Psoas muscle (tissue), 8 donors: ENCODE results near the gene DSG1. TPM values are rescaled to one million over a fixed set of nuclear protein-coding genes. Genes with fewer than 3 reads are reported as not detected.

Source experiments
- ATAC-seq, 4 donors: fragments of 200-7000 bp; cut with Tn5 transposase; one replicate each; pipeline ENCODE4 v1.9.1; 2020; ENCODE audit warnings: moderate library complexity in 3 of 4, mild to moderate bottlenecking in 2 of 4
- DNase-seq, 2 donors: peaks; one replicate each; pipeline ENCODE4 v3.0.0-alpha.2; 2020
- H3K27ac ChIP-seq: fragments of 200-600 bp; one replicate; pipeline ENCODE4 v1.8.0; 2022
- H3K27me3 ChIP-seq, 3 donors: fragments of 200-600 bp in 1 of 3; one replicate each; pipeline versions ENCODE4 v1.6.1 to v1.8.0; 2013 to 2022; ENCODE audit warnings: low read length in 2 of 3, mild to moderate bottlenecking in 2 of 3, moderate library complexity in 1 of 3; ENCODE audit not compliant: insufficient read depth in 3 of 3
- H3K36me3 ChIP-seq, 2 donors: fragments of 200-600 bp in 1 of 2; one replicate each; pipeline versions ENCODE4 v1.6.1 to v1.8.0; 2013 to 2022; ENCODE audit warnings: low read depth in 1 of 2, mild to moderate bottlenecking in 1 of 2, moderate library complexity in 1 of 2; ENCODE audit not compliant: insufficient read depth in 1 of 2
- H3K4me1 ChIP-seq: fragments of 200-600 bp; one replicate; pipeline ENCODE4 v1.8.0; 2022
- H3K4me3 ChIP-seq: fragments of 200-600 bp; one replicate; pipeline ENCODE4 v1.8.0; 2022; ENCODE audit warnings: mild to moderate bottlenecking
- H3K9me3 ChIP-seq: fragments of 200-600 bp; one replicate; pipeline ENCODE4 v1.8.0; 2022
- CTCF ChIP-seq: fragments of 200-600 bp; IDR thresholded peaks from one replicate; pipeline ENCODE4 v1.8.0; 2022; ENCODE audit warnings: antibody characterized with exemption
- WGBS, 3 donors: extraction: QIAGEN DNeasy Blood & Tissue Kit; methylation state at CpG; one replicate each; pipeline versions ENCODE4 v1.1.6 to v1.1.7; 2013; 5-methylcytosine and 5-hydroxymethylcytosine counted together
- intact Hi-C, 2 donors: fragments of 100-400 bp; cut with DNase I; formaldehyde crosslinking; loops; one replicate each; pipeline versions ENCODE4 v1.11.0 to v1.14.2; 2022
- polyA plus RNA-seq, 3 donors: library from polyadenylated mRNA; stranded (reverse); fragments of 200-250 nt; gene quantifications; one replicate each; pipeline ENCODE4 v1.2.3, GENCODE V29; 2013
- total RNA-seq, 4 donors: library from RNA; stranded (reverse); fragmentation: NEBNext Ultra II Directional in 2 of 4; extraction: Animal tissue kit (Norgen Biotek cat#: 25700) in 2 of 4; gene quantifications; one replicate each; pipeline versions ENCODE4 v1.2.1 to v1.2.4, GENCODE V29; 2021 to 2023
- donor health status: healthy with polysubstance abuse.
- donor health status: DM: no; HTN: no; CAD: no; lungs with moderate emphysema.
- donor health status: Bipolar disorder and iron deficiency.
- donor health status: healthy.
- donor health status: DM: yes; HTN: yes; CAD: no.
- donor health status: DM: no; HTN: no; CAD: no.
- donor health status: DM: no; HTN: no; CAD: no.
- donor health status: DM: yes; HTN: yes; CAD: no.

The DSG1 gene
- total and polyA plus RNA-seq, 7 donors = not detected

DNA sequence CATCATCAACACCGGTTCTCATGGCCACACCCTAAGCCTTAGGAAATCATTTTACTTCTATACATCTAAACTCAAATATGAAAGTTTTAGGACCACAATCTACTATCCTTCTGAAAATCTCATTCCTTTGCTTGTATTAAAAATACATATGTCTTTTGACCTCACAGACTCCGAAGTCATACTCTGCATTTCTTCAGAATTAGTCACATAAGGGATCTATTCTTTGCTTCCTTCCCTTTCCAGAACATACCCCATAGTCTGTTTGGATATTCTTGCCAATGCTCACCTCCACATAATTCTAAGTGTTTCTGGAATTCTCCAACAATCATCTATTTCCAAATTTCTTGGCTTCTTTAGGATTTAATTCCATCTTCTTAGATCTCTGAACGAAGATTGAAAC lies 14.2 kb upstream of the DSG1 start:
- H3K36me3 ChIP-seq = no peaks in the 10 kb centered on the region
- intact Hi-C loops = no loop called here
- H3K27me3 ChIP-seq = no peaks in the 10 kb centered on the region
- TF ChIP-seq CTCF = no peak
- WGBS, 3 donors = 80 to 92% (median 88%) methylated on average over 3 of the region's 3 CpGs
- H3K4me3 ChIP-seq = no peak overlapping the region
- no peak overlapping the region for H3K27ac ChIP-seq
- no peaks in the 10 kb centered on the region for H3K9me3 ChIP-seq
- ATAC-seq (no peak), DNase-seq (no peak)
- H3K4me1 ChIP-seq = no peaks in the 10 kb centered on the region

- WGBS, 3 donors = 90 to 99% (median 94%) methylated on average over 2 of the region's 2 CpGs
- Histone ChIP-seq H3K9me3 (no peaks in the 10 kb centered on the region), H3K4me1 (no peaks in the 10 kb centered on the region), H3K4me3 (no peak overlapping the region), H3K36me3 (no peaks in the 10 kb centered on the region), H3K27ac (no peak overlapping the region), H3K27me3 (no peaks in the 10 kb centered on the region)
- TF ChIP-seq CTCF = no peak
- ATAC-seq (no peak), DNase-seq (no peak)
- intact Hi-C loops = no loop called here
These were observed 8.8 kb upstream of the DSG1 start for GRCh38 chr18:31309115-31309514.

GRCh38 chr18:31316974-31317373 lies 986 bp upstream of the DSG1 start:
- DNase-seq = no peak
- no peak overlapping the region for H3K4me3 ChIP-seq
- ATAC-seq = no peak
- H3K27ac ChIP-seq = no peak overlapping the region
- 65 to 74% (median 69%) methylated on average over 4 of the region's 4 CpGs for WGBS, 3 donors
- no peaks in the 10 kb centered on the region for H3K36me3 ChIP-seq
- H3K4me1 ChIP-seq = no peaks in the 10 kb centered on the region
- no peaks in the 10 kb centered on the region for H3K27me3 ChIP-seq
- intact Hi-C loops = no loop called here
- no peaks in the 10 kb centered on the region for H3K9me3 ChIP-seq
- no peak for TF ChIP-seq CTCF

DNA sequence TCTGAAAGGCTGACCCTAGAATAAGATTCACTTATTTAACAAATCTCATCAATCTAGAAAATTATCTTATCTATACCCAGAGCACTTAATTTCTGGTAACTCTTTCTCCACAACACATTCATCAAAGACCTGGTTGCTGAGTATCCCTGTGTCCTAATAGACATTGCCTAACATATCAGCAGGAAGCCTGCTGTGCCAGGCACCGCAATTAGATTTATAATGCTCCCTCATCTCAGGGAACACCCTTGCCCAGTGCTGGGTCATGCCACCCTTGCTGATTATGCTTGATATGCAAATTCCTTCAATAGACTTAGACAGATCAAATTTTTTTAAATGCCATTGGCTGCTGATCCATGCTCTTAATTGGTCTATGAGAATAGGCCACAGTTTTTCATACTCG lies 3.8 kb downstream of the DSG1 start:
- H3K9me3 ChIP-seq = no peaks in the 10 kb centered on the region
- no peak for DNase-seq
- intact Hi-C loops = no loop called here
- no peak for ATAC-seq
- no peak overlapping the region for H3K4me3 ChIP-seq
- H3K27ac ChIP-seq = no peak overlapping the region
- no peaks in the 10 kb centered on the region for H3K4me1 ChIP-seq
- H3K36me3 ChIP-seq = no peaks in the 10 kb centered on the region
- H3K27me3 ChIP-seq = no peaks in the 10 kb centered on the region
- WGBS, 3 donors = 66 to 97% (median 67%) methylated on average over 2 of the region's 2 CpGs
- no peak for TF ChIP-seq CTCF

DNA sequence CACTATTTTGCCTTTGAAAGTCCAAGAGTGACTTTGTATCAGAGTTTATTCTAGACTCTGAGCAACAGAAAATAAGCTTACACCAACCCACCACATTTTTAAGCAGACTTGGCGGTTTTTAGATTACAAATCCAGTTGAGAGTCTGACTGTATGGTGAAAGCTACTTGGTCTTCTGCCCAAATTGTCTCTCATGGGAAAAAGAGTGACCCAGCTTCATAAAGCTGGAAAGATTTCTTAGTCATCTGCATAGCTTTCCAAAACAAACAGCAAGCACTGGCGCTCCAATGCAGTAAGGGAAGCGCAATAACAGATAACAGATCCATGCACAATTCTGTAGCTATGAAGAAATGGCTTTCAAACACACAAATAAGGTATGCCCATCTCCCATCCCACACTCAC lies 7.1 kb downstream of the DSG1 start:
- H3K9me3 ChIP-seq = no peaks in the 10 kb centered on the region
- H3K4me3 ChIP-seq = no peak overlapping the region
- no peak overlapping the region for H3K27ac ChIP-seq
- H3K4me1 ChIP-seq = no peaks in the 10 kb centered on the region
- intact Hi-C loops = no loop called here
- ATAC-seq (no peak), DNase-seq (no peak)
- H3K36me3 ChIP-seq = no peaks in the 10 kb centered on the region
- TF ChIP-seq CTCF = no peak
- H3K27me3 ChIP-seq = no peaks in the 10 kb centered on the region
- 64 to 78% (median 68%) methylated on average over 3 of the region's 3 CpGs for WGBS, 3 donors
